Renal cortical epithelial cell (primary cell): ENCODE data around the gene RUFY3. TPM values are rescaled to one million over a fixed set of nuclear protein-coding genes. Genes with fewer than 3 reads are reported as not detected.
"Not testable (repeated sequence)": the region's sequence is repeated elsewhere in the genome, so short reads cannot be mapped to it uniquely, and the experiment has no call there.

Experiments
- DNase-seq: peaks from one replicate; pipeline ENCODE4 v3.0.0-alpha.2; 2011; ENCODE audit warnings: low read depth
- total RNA-seq: library from RNA; depleted of rRNA; stranded (reverse); fragments of >200 nt; gene quantifications from 2 replicates; pipeline ENCODE4 v1.2.3, GENCODE V29; 2014

The RUFY3 gene
- total RNA-seq, 1 donor from 2014 or later, result 74.9 TPM

DNA sequence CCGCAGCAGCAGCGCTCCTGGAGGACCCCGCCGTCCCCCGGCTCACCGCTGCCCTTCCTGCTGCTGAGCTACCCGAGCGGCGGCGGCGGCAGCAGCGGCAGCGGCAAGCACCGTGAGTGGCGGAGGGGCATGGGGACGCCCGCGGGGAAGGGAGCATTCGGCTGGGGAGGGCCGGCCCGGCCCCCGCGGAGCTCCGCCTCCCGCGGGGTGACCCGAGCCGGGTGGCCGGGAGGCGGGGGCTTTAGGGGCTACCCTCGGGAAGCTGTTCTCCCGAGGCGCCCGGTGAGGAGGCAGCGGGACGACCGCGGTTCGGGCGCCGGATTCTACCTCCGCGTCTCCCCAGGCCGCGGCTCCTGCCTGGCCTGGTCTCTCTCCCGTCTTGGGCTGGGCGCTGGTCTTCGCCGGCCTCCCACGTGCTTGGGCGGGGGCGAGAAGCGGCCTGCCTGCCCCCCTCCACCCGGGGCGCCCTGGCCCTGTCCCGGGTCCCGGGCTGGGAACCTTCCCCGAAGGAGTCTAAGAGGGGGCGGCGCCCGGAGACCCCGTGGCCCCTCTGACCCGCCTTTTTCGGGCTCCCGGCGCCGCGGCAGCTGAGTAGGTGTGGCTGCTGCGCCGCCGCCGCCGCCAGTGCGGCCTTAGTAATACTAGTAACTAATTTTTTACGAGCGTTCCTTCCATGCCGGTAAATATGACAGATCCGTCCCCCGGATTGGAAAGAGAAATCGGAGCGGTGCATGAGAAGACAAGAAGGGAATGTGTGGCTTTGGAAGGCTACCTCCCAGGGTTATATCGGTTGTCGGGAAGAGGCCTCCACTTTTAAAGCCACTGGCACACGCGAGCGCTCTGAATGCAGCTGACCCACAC, 16.4 kb upstream of the RUFY3 start:
- DNase-seq, result peak; percentile 42

DNA sequence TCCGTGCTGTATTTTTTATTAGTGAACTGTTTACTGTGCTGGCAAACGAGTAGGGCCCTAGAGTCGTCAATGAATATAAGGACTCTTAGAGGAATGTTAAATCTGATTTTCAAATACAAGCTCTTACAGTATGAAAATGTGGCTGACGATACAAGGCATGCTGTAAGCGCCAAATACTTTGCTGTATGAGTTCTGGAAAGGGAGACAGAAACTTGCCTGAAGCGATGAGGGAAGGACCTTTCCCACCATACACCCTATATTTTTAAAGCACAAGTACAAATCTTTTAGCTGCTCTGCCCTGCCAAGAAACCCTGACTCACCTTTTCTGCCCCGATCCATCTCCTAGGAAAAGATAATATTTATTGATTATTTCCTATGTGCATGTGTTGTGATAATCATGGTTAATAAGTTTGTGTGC, 15.7 kb upstream of the RUFY3 start:
- peak; percentile 28 for DNase-seq

- DNase-seq, result peak; percentile 42
These were observed 15.2 kb upstream of the RUFY3 start for GRCh38 chr4:70706516-70706915.

DNA sequence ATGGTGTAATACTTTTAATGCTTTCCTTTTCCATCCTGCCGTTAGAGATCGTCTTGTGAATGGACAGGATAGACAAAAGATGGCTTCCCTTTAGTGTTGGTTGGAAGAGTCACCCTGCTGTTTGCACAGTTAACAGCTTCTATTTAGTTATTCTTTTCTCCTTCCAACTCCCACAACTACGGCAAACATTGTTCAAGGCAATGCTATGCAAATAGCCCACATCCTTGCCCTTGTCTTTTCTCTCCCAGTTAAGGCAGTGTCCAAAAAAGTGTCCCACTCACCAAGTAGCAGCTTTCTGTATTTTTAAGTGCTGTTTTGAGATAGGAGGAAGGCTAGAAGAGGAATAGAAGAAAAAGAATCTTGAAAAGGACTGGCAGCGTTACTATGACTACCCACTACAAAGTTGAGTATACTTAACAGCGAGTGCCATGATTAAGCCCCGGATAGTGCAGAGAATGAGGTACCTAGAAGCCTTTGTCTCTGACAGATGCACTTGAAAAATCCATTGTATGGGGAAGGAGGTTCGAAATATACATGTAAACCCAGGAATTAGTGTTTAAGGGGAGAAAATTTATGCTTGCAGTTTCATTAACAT, 12.1 kb upstream of the RUFY3 start:
- peak; percentile 32 for DNase-seq

DNA sequence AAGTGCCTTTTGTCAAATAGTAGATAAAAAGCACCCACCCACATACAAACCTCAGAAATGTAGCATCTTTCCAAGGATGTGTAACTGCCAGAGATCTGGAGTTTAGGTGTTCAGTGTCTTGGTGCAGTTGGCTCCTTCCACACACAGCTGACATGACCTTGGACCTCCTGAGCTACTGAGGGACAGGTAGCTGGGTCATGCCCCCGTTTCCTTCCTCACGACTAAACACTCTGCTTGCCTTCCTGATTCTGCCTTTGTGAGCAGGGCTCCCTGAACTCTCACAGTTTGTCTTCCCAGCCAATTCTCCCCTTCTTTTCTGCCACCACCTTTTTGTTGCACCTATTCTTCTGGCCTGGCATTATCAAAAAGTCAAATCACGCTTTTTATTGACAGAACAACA, 10.2 kb upstream of the RUFY3 start:
- DNase-seq, result no peak

GRCh38 chr4:70712150-70712549, 9.6 kb upstream of the RUFY3 start:
- DNase-seq, result no peak

GRCh38 chr4:70712604-70713452, 8.9 kb upstream of the RUFY3 start:
- no peak for DNase-seq

DNA sequence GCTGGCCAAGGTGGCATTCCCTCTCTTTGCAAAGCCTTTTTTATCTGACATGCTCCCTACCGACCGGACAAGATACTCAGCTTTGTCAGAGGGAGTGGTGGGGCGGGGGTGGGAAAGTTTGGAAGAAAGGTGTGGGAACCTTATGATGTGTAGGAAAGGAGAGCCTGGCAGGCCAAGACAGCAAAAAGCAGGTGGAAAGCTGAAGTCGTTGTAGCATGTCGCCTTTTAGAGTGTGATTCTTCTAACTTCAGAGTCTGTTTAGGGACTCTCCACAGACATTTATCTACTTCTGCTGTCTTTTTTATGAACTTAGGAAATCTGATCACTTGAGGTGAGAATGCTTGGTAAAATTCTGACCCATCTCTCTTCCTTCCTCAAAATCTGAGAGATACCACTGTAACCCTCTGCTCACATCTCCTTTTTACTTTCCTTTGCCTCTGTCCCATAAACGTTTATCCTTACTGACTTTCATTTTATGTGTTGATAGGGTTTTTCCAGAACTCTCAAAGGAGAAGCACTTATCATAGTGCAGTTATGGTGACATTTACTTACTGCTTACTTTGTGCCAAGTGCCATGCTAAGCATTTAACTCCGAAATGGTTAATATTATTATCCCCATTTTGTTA, 8.2 kb upstream of the RUFY3 start:
- DNase-seq, result no peak

GRCh38 chr4:70714079-70714887, 7.5 kb upstream of the RUFY3 start:
- DNase-seq, result peak; percentile 81

DNA sequence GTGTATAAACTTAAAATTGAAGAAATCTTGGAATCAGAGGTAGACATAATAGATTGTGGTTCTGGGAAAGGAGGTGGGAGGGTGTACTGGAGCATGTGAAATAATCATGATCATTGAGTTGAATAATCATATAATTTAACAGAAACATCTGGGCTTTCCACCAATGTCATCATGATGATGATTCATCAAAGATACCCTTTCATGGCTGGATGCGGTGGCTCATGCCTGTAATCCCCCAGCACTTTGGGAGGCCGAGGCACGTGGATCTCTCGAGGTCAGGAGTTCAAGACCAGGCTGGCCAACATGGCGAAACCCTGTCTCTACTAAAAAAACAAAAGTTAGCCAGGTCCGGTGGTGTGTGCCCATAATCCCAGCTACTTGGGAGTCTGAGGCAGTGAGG, 6.7 kb upstream of the RUFY3 start:
- DNase-seq, result peak; percentile 80

DNA sequence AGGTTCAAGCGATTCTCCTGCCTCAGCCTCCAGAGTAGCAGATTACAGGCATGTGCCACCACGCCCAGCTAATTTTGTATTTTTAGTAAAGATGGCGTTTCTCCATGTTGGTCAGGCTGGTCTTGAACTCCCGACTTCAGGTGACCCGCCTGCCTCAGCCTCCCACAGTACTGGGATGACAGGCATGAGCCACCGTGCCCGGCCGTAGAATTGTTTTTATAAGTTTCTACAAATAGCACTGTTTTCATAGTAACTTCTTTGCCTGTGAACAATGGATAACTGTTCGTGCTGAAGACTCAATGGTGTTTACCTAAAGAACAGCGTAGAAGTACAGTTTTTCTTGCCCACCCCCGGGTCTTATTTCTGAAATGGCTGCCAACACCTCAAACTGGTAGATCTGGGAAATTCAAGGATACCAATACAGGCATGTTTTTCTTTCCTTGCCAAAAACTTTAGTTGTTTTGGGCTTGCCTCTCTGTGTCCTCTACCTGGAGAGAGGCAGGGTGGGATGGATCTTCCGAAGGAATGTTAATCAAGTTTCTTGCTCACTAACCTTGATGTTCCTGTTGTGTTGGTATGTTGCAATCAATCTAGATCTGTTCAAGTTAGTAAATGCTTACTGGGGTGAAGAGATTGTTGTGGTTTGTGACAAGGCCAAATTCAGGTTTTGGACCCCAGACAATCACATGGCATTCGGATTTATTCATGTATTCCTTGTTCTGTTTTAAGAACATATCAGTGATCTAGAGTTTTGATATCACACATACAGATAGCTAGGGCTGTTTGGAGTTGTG, 2.8 kb upstream of the RUFY3 start:
- peak; percentile 91 for DNase-seq

GRCh38 chr4:70722199-70722791, 531 bp downstream of the RUFY3 start:
- peak; percentile 61 for DNase-seq

GRCh38 chr4:70724463-70724862, 2.7 kb downstream of the RUFY3 start:
- DNase-seq, result no peak

GRCh38 chr4:70725633-70726032, 3.9 kb downstream of the RUFY3 start:
- no peak for DNase-seq

DNA sequence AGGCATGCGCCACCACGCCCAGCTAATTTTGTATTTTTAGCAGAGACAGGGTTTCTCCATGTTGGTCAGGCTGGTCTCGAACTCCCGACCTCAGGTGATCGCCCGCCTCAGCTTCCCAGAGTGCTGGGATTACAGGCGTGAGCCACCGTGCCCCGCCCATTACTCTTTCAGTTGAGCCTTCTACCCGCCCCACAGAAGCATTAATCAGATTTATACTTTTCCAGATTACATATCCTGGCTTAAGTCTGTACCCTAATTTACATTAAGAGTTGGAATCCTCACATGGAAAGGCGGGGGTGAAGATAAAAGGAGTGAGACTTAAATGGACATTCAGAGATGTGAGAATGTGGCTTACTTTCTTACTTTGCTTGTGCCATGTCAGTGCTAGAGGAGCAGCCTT, 4.8 kb downstream of the RUFY3 start:
- DNase-seq, result not testable (repeated sequence)

GRCh38 chr4:70728091-70728490, 6.3 kb downstream of the RUFY3 start:
- no peak for DNase-seq

GRCh38 chr4:70732878-70733277, 11.1 kb downstream of the RUFY3 start:
- not testable (repeated sequence) for DNase-seq

DNA sequence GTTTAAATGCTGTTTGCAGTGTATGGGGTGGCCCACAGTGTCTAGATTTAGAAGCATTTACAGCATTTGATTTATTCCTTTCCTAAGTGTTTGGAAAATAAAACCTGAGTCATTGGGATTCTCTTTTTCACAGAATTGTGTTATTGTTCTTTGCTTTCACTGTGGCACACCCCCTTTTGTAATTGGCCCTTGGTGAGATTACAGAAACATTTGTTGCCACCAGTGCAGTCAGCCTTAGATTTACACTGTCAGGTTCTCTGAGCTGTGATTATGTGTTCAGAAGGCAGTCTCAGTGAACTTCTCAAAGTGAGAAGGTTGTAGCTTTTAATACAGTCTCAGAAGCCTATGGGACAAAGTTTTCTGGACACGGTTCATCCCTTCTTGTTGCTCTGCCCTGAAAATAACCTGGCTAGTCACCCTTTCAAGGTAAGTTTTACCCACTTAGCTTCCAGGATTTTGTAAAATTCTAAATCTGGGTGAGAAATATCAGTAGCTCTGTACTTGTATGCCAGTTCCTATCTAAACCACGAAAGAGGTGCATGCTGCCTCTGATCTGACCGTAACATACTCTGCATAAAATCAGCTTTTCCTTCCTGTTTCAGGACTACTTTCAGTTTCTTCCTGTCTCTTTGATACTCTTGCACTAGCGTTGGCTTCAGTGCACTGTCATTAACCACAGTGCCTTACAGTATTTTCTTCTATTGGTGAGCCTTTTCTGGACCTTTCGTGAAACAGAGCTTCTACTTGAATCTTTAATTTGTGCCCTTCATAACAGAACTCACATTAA, 12.6 kb downstream of the RUFY3 start:
- DNase-seq, result peak; percentile 87

GRCh38 chr4:70734971-70735370, 13.2 kb downstream of the RUFY3 start:
- no peak for DNase-seq
